ENCODE results near the gene TMEM14A.

TMEM14A gene

DNA sequence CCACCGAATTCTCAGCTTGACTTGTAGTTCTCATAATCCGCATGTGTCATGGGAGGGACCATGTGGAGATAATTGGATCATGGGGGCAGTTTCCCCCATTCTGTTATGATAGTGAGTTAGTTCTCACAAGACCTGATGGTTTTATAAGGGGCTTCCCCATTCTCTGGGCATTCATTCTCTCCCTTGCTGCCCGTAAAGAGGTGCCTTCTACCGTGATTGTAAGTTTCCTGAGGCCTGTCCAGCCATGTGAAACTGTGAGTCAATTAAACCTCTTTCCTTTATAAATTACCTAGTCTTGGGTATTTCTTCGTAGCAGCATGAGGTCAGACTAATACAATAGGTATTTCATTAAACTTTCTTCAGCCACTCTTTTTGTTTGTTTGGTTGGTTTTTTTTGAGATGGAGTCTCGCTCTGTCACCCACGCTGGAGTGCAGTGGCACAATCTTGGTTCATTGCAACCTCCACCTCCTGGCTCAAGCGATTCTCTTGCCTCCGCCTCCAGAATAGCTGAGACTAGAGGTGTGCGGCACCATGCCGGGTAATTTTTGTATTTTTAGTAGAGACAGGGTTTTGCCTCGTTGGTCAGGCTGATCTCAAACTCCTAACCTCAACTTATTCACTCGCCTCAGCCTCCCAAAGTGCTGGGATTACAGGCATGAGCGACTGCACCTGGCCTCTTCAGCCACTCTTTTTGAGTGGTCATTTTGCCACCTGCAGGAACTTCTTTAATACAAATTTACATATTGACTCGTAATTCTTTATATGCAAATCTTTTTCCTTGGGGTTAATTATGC, 56.0 kb downstream of the TMEM14A start:
- Histone ChIP-seq H3K27ac (ENCODE audit: low read depth, low read length) (no peak overlapping the region), H3K4me1 (ENCODE audit: control insufficient read depth in 5 of 5, insufficient read depth in 5 of 5, low read length in 5 of 5) (peaks cover 0 to 11% (median 2%) of the 10 kb centered on the region in 5 donors), H3K9me3 (ENCODE audit: control insufficient read depth in 5 of 5, low read length in 5 of 5) (peaks cover 0 to 7% (median 0%) of the 10 kb centered on the region in 5 donors)

DNA sequence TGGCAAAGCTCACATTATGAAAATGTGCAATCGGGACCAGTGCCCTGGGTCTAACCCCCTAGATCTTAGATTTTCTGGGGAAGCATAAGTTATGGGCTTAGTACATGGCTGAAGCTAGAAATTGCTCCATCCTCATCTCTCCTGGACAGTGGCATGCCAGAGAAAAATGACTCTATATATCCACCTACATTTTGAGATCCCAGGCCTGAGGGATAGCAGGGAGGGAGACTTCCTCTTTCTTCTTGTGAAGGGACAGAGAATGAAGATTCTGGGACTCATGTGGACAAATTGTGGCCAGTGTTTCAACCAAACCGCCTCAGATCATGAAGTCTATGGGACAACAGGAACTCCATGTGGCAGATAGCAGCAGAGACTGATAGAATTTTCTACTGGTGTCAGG, 57.0 kb downstream of the TMEM14A start:
- Histone ChIP-seq H3K4me1 (ENCODE audit: control insufficient read depth in 5 of 5, insufficient read depth in 5 of 5, low read length in 5 of 5) (peaks cover 0 to 11% (median 2%) of the 10 kb centered on the region in 5 donors), H3K9me3 (ENCODE audit: control insufficient read depth in 5 of 5, low read length in 5 of 5) (peaks cover 0 to 7% (median 0%) of the 10 kb centered on the region in 5 donors), H3K36me3 (ENCODE audit: control insufficient read depth in 5 of 5, insufficient read depth in 5 of 5, low read length in 5 of 5) (no peaks in the 10 kb centered on the region), H3K9ac (ENCODE audit: low read length in 5 of 5) (no peak overlapping the region), H3K27me3 (ENCODE audit: control insufficient read depth in 5 of 5, insufficient read depth in 4 of 5, low read length in 5 of 5) (no peaks in the 10 kb centered on the region), H3K4me3 (ENCODE audit: low read depth in 1 of 5, low read length in 5 of 5) (no peak overlapping the region), H3K27ac (ENCODE audit: low read depth, low read length) (no peak overlapping the region)

More for the DNA sequence above, 56.0 kb downstream of the TMEM14A start:
- Histone ChIP-seq H3K27me3 (ENCODE audit: control insufficient read depth in 5 of 5, insufficient read depth in 4 of 5, low read length in 5 of 5) (no peaks in the 10 kb centered on the region), H3K9ac (ENCODE audit: low read length in 5 of 5) (no peak overlapping the region), H3K36me3 (ENCODE audit: control insufficient read depth in 5 of 5, insufficient read depth in 5 of 5, low read length in 5 of 5) (no peaks in the 10 kb centered on the region), H3K4me3 (ENCODE audit: low read depth in 1 of 5, low read length in 5 of 5) (no peak overlapping the region)

DNA sequence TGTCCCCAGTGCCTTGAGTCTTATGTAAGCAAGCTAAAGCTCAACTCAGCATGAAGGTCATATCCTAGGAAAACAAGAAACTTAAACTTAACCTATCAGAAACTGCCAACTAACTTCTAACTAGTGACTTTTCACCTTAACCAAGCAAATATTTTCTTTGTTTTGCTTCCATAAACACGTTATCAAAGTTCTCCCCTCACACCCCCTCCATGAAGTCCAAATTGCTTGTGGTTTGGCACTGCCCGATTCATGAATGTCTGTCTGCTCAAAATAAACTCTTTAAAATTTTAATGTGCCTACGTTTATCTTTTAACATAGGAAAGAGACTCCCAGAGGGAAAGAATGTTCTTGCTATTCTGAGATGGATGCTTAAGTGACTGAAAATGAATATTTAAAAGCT, 57.5 kb downstream of the TMEM14A start:
- Histone ChIP-seq H3K4me1 (ENCODE audit: control insufficient read depth in 5 of 5, insufficient read depth in 5 of 5, low read length in 5 of 5) (peaks cover 0 to 11% (median 2%) of the 10 kb centered on the region in 5 donors), H3K4me3 (ENCODE audit: low read depth in 1 of 5, low read length in 5 of 5) (no peak overlapping the region), H3K9me3 (ENCODE audit: control insufficient read depth in 5 of 5, low read length in 5 of 5) (peaks cover 0 to 7% (median 0%) of the 10 kb centered on the region in 5 donors), H3K9ac (ENCODE audit: low read length in 5 of 5) (no peak overlapping the region), H3K36me3 (ENCODE audit: control insufficient read depth in 5 of 5, insufficient read depth in 5 of 5, low read length in 5 of 5) (no peaks in the 10 kb centered on the region), H3K27me3 (ENCODE audit: control insufficient read depth in 5 of 5, insufficient read depth in 4 of 5, low read length in 5 of 5) (no peaks in the 10 kb centered on the region), H3K27ac (ENCODE audit: low read depth, low read length) (no peak overlapping the region)

DNA sequence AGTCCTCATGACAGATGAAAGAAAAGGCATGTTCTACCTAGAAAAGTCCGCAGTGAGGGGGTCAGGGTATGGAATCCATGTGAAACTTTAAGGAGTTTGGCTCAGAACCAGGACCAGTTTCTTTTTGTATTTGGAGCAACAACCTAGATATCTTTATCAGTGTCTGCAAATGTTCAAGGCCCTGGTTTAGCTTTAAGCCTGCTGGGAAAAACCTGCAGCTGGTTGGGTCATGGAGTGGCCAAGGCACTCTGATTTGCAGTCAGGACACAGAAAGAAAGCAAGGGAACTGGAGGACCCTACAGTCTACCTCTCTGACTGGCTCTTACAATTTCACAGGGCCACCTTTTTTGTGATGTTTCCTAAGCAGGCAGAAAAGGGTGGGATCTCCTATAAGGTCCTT, 58.7 kb downstream of the TMEM14A start:
- Histone ChIP-seq H3K27ac (ENCODE audit: low read depth, low read length) (no peak overlapping the region), H3K27me3 (ENCODE audit: control insufficient read depth in 5 of 5, insufficient read depth in 4 of 5, low read length in 5 of 5) (no peaks in the 10 kb centered on the region), H3K4me1 (ENCODE audit: control insufficient read depth in 5 of 5, insufficient read depth in 5 of 5, low read length in 5 of 5) (peaks cover 0 to 2% (median 1%) of the 10 kb centered on the region in 5 donors), H3K4me3 (ENCODE audit: low read depth in 1 of 5, low read length in 5 of 5) (no peak overlapping the region), H3K9me3 (ENCODE audit: control insufficient read depth in 5 of 5, low read length in 5 of 5) (peaks cover 0 to 6% (median 0%) of the 10 kb centered on the region in 5 donors), H3K36me3 (ENCODE audit: control insufficient read depth in 5 of 5, insufficient read depth in 5 of 5, low read length in 5 of 5) (no peaks in the 10 kb centered on the region), H3K9ac (ENCODE audit: low read length in 5 of 5) (no peak overlapping the region)

DNA sequence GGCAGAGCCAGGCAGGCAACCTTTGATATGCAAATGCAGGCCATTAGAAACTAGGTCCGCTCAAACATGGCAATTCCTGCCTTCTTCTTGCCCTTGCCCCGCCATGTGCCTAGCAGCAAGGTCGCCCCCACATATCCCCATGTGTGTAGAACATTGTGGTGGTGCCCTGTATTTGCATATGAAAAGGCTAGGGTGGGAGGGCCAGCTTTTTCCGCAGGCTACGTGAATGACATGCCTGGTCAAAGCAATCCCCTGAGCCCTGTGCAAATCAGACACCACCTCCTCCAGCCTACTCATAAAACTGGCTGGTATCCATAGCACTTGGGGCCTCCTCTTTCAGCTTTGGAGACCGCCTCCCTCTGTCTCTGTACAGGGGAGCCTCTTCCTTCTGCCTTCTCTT, 60.8 kb downstream of the TMEM14A start:
- H3K9ac ChIP-seq (ENCODE audit: low read length in 5 of 5), result no peak overlapping the region
- H3K4me1 ChIP-seq (ENCODE audit: control insufficient read depth in 5 of 5, insufficient read depth in 5 of 5, low read length in 5 of 5), result no peaks in the 10 kb centered on the region
- no peaks in the 10 kb centered on the region for H3K9me3 ChIP-seq (ENCODE audit: control insufficient read depth in 5 of 5, low read length in 5 of 5)
- no peak overlapping the region for H3K27ac ChIP-seq (ENCODE audit: low read depth, low read length)
- no peaks in the 10 kb centered on the region for H3K27me3 ChIP-seq (ENCODE audit: control insufficient read depth in 5 of 5, insufficient read depth in 4 of 5, low read length in 5 of 5)
- no peaks in the 10 kb centered on the region for H3K36me3 ChIP-seq (ENCODE audit: control insufficient read depth in 5 of 5, insufficient read depth in 5 of 5, low read length in 5 of 5)
- no peak overlapping the region for H3K4me3 ChIP-seq (ENCODE audit: low read depth in 1 of 5, low read length in 5 of 5)

DNA sequence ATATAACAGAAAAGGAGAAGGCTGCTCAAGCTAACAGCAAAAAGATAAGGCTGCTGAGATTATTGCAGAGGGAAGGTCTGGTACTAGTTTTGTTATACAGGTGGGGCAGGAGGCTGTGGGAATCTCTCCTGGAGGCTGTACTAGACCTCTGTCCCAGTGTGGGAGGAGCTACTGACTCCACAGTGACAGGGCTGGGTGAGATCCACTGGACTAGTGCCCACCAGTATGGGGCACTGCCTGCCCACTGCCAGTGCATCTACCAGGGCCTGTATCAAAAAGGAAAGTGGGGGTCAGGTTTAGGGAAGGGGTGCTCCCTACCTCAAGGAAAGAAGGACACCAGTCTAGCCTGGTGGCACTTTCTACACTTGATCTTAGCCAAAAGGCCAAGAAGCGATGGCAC, 62.3 kb downstream of the TMEM14A start:
- Histone ChIP-seq H3K9me3 (ENCODE audit: control insufficient read depth in 5 of 5, low read length in 5 of 5) (no peaks in the 10 kb centered on the region), H3K4me3 (ENCODE audit: low read depth in 1 of 5, low read length in 5 of 5) (no peak overlapping the region), H3K36me3 (ENCODE audit: control insufficient read depth in 5 of 5, insufficient read depth in 5 of 5, low read length in 5 of 5) (no peaks in the 10 kb centered on the region), H3K27me3 (ENCODE audit: control insufficient read depth in 5 of 5, insufficient read depth in 4 of 5, low read length in 5 of 5) (no peaks in the 10 kb centered on the region), H3K9ac (ENCODE audit: low read length in 5 of 5) (no peak overlapping the region), H3K4me1 (ENCODE audit: control insufficient read depth in 5 of 5, insufficient read depth in 5 of 5, low read length in 5 of 5) (no peaks in the 10 kb centered on the region), H3K27ac (ENCODE audit: low read depth, low read length) (no peak overlapping the region)

DNA sequence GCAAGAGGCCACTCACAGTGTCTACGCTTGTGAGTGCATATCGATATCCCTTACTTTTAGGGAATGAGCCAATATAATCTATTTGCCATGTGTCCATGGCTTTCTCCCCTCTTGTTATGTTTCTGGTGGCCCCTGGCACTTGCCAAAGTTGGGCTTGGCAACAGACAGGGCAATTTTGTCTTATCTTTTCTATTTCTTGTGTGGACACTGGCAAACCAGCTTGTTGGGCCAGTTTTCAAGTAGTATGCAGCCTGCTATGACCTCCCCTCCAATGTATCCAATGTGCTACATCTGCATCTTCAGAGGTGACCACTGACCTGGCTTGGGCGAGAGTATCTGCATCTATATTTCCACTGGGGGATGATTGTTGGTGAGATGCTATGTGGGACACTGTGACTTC, 63.2 kb downstream of the TMEM14A start:
- no peak overlapping the region for H3K4me3 ChIP-seq (ENCODE audit: low read depth in 1 of 5, low read length in 5 of 5)
- no peaks in the 10 kb centered on the region for H3K36me3 ChIP-seq (ENCODE audit: control insufficient read depth in 5 of 5, insufficient read depth in 5 of 5, low read length in 5 of 5)
- H3K9ac ChIP-seq (ENCODE audit: low read length in 5 of 5), result no peak overlapping the region
- H3K27ac ChIP-seq (ENCODE audit: low read depth, low read length), result no peak overlapping the region
- H3K27me3 ChIP-seq (ENCODE audit: control insufficient read depth in 5 of 5, insufficient read depth in 4 of 5, low read length in 5 of 5), result no peaks in the 10 kb centered on the region
- H3K4me1 ChIP-seq (ENCODE audit: control insufficient read depth in 5 of 5, insufficient read depth in 5 of 5, low read length in 5 of 5), result no peaks in the 10 kb centered on the region
- H3K9me3 ChIP-seq (ENCODE audit: control insufficient read depth in 5 of 5, low read length in 5 of 5), result no peaks in the 10 kb centered on the region

DNA sequence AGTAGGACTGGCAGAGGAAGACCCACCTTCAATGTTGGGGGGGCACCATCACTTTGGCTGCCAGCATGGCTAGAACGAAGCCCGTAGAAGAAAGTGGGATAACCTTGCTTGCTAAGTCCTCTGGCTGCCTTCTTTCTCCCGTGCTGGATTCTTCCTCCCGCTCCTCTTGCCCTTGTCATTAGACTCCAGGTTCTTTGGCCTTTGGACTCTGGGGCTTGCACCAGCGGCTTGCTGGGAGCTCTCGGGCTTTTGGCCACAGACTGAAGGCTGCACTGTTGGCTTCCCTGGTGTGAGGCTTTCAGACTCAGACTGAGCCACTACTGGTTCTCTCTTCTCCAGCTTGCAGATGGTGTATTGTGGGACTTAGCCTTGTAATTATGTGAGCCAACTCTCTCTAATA, 64.2 kb downstream of the TMEM14A start:
- no peak overlapping the region for H3K9ac ChIP-seq (ENCODE audit: low read length in 5 of 5)
- peaks cover 0 to 5% (median 2%) of the 10 kb centered on the region in 5 donors for H3K9me3 ChIP-seq (ENCODE audit: control insufficient read depth in 5 of 5, low read length in 5 of 5)
- H3K4me1 ChIP-seq (ENCODE audit: control insufficient read depth in 5 of 5, insufficient read depth in 5 of 5, low read length in 5 of 5), result no peaks in the 10 kb centered on the region
- no peaks in the 10 kb centered on the region for H3K36me3 ChIP-seq (ENCODE audit: control insufficient read depth in 5 of 5, insufficient read depth in 5 of 5, low read length in 5 of 5)
- no peaks in the 10 kb centered on the region for H3K27me3 ChIP-seq (ENCODE audit: control insufficient read depth in 5 of 5, insufficient read depth in 4 of 5, low read length in 5 of 5)
- H3K27ac ChIP-seq (ENCODE audit: low read depth, low read length), result no peak overlapping the region
- H3K4me3 ChIP-seq (ENCODE audit: low read depth in 1 of 5, low read length in 5 of 5), result no peak overlapping the region

DNA sequence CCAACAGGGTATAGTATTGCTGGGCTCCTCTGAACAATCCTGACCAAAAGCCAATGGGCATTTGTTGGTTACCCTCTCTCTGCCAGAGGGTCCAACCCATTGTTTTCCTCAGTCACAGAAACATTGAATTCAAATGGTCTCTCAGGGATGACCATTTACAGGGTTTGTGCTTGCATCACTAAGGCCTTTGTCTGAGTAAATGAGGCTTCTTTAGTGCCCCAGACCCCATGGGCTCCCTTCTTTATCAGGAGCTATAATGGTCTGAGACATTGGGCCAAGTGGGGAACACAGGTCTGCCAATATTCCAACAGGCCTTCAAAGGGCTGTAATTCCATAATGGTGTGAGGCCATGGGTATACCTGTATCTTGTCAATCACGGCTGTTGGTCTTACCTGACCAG, 65.2 kb downstream of the TMEM14A start:
- peaks cover 0 to 12% (median 5%) of the 10 kb centered on the region in 5 donors for H3K9me3 ChIP-seq (ENCODE audit: control insufficient read depth in 5 of 5, low read length in 5 of 5)
- H3K27ac ChIP-seq (ENCODE audit: low read depth, low read length), result no peak overlapping the region
- H3K9ac ChIP-seq (ENCODE audit: low read length in 5 of 5), result no peak overlapping the region
- no peak overlapping the region for H3K4me3 ChIP-seq (ENCODE audit: low read depth in 1 of 5, low read length in 5 of 5)
- H3K36me3 ChIP-seq (ENCODE audit: control insufficient read depth in 5 of 5, insufficient read depth in 5 of 5, low read length in 5 of 5), result no peaks in the 10 kb centered on the region
- H3K4me1 ChIP-seq (ENCODE audit: control insufficient read depth in 5 of 5, insufficient read depth in 5 of 5, low read length in 5 of 5), result no peaks in the 10 kb centered on the region
- H3K27me3 ChIP-seq (ENCODE audit: control insufficient read depth in 5 of 5, insufficient read depth in 4 of 5, low read length in 5 of 5), result no peaks in the 10 kb centered on the region

Data from subcutaneous abdominal adipose tissue (tissue), 5 donors.